HFF-Myc (cell line): ENCODE measurements around the gene IGSF11.
"Not testable (repeated sequence)": the region's sequence is repeated elsewhere in the genome, so short reads cannot be mapped to it uniquely, and the experiment has no call there.

Source experiments
- DNase-seq: peaks from one replicate; pipeline ENCODE4 v3.0.0-alpha.2; 2011; ENCODE audit warnings: low read depth; ENCODE audit errors: extremely low read depth
- H3K4me3 ChIP-seq: replicated peaks from 2 replicates; pipeline ENCODE4 v1.5.1; 2011; ENCODE audit warnings: low read depth, mild to moderate bottlenecking, control low read depth, low read length
- CTCF ChIP-seq: IDR thresholded peaks from 2 replicates; pipeline ENCODE4 v1.5.1; 2012; ENCODE audit warnings: mild to moderate bottlenecking, low read depth, low read length, control low read depth; ENCODE audit errors: missing control alignments

The IGSF11 gene

GRCh38 chr3:118980832-118981231 lies 53.8 kb downstream of the IGSF11 start:
- no peak overlapping the region for H3K4me3 ChIP-seq
- no peak for TF ChIP-seq CTCF
- no peak for DNase-seq

GRCh38 chr3:118978393-118978758 lies 56.3 kb downstream of the IGSF11 start:
- DNase-seq = no peak
- H3K4me3 ChIP-seq = no peak overlapping the region
- TF ChIP-seq CTCF = no peak

- no peak for DNase-seq
- no peak for TF ChIP-seq CTCF
These were observed 56.8 kb downstream of the IGSF11 start for GRCh38 chr3:118977671-118978392.

GRCh38 chr3:118977118-118977517 lies 57.5 kb downstream of the IGSF11 start:
- no peak overlapping the region for H3K4me3 ChIP-seq
- no peak for TF ChIP-seq CTCF
- no peak for DNase-seq

More at GRCh38 chr3:118977671-118978392, 56.8 kb downstream of the IGSF11 start:
- H3K4me3 ChIP-seq = no peak overlapping the region

- not testable (repeated sequence) for DNase-seq
These were observed 59.2 kb downstream of the IGSF11 start for GRCh38 chr3:118975476-118975875.

GRCh38 chr3:118974356-118975097 lies 60.1 kb downstream of the IGSF11 start:
- no peak for TF ChIP-seq CTCF
- no peak overlapping the region for H3K4me3 ChIP-seq
- no peak for DNase-seq

More at GRCh38 chr3:118975476-118975875, 59.2 kb downstream of the IGSF11 start:
- not testable (repeated sequence) for H3K4me3 ChIP-seq

- no peak for DNase-seq
- H3K4me3 ChIP-seq = no peak overlapping the region
- TF ChIP-seq CTCF = no peak
These were observed 61.6 kb downstream of the IGSF11 start for GRCh38 chr3:118973050-118973449.
